GM19455 (cell line): Measurements from ENCODE around the gene ICA1L.
"Not testable (repeated sequence)": the region's sequence is repeated elsewhere in the genome, so short reads cannot be mapped to it uniquely, and the experiment has no call there.

Experiments
- ATAC-seq: cut with Tn5 transposase; IDR thresholded peaks from one replicate; pipeline ENCODE4 v1.9.1; 2021; ENCODE audit not compliant: unreplicated experiment

ICA1L gene

DNA sequence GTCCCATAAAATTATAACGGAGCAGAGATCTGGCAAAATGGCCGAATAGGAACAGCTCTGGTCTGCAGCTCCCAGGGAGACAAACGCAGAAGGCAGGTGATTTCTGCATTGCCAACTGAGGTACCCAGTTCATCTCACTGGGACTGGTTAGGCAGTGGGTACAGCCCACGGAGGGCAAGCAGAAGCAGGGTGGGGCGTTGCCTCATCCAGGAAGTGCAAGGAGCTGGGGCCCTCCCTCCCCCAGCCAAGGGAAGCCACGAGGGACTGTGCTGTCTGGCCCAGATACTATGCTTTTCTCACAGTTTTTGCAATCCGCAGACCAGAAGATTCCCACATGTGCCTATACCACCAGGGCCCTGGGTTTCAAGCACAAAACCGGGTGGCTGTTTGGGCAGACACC, 22.8 kb downstream of the ICA1L start:
- ATAC-seq = peak; percentile 63

- ATAC-seq = peak; percentile 77
Observed at GRCh38 chr2:202847693-202848524, 23.7 kb downstream of the ICA1L start.

DNA sequence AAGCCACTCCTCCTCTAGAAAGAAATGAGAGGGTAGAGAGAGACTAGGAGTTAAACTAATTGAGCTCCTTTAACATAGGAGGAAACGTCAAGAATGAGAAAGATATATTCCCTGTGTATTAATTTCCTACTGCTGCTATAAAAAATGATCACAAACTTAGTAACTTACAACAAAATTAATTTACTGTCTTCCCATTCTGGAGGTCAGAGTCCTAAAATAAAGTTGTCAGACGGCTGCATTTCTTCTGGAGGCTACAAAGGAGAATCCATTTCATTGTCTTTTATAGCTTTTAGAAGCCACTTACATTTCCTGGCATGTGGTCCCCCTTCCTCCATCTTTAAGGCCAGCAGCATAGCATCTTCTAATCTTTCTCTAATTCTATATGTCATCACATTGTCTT, 26.9 kb downstream of the ICA1L start:
- no peak for ATAC-seq

GRCh38 chr2:202842690-202843089, 28.9 kb downstream of the ICA1L start:
- ATAC-seq = no peak

DNA sequence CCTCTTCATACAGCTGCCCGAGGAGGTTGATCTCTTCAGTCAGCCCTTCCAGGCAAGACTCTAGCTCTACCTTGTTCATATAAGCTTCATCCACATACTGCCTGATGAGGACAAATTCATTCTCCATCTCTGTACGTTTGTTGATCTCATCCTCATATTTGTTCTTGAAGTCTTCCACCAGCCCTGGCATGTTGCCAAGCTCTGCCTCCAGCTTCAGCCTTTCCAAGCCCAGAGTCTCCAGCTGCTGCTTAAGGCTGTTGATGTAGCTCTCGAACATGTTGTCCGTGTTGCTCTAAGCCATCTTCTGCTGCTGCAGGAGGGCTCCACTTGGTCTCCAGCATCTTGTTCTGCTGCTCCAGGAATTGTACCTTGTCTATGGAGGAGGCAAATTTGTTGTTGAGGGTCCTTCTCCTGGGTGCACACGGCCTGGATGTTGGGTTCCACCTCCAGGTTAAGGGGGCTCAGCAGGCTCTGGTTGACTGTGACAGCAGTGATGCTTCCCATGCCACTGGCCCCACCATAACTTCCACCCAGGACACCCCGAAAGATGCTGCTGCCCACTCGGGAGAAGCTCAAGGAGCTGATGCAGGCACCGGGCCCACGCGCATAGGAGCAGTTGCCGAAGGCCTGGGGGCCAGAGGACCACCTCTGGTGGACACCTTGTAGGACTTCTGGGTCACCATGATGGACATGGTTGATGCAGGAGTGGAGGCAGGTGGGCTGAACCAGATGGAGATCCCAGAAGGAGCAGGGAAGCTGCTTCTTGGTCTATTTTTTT, 30.3 kb downstream of the ICA1L start:
- no peak for ATAC-seq

GRCh38 chr2:202831242-202832220, 40.0 kb downstream of the ICA1L start:
- no peak for ATAC-seq

GRCh38 chr2:202824901-202825300, 46.7 kb downstream of the ICA1L start:
- ATAC-seq = no peak

DNA sequence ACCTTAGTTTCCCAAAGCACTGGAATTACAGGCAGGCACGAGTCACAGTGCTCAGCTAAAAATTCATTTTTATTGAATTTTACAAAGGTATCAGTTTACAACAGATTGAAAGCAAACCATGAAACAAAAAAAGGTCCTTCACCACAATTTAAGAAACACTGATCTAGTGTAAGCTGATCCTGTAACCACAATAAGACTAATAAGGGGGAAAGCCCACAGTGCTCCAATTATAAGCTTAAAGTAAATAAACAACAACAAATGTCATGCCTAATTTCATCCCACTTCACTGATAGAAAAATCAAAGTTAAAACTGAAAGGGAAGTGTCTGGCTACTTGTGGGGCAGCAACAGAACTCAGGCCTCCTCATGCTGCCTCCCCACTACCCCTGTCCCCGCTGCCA, 49.2 kb downstream of the ICA1L start:
- ATAC-seq = no peak

GRCh38 chr2:202821206-202822160, 50.1 kb downstream of the ICA1L start:
- no peak for ATAC-seq

DNA sequence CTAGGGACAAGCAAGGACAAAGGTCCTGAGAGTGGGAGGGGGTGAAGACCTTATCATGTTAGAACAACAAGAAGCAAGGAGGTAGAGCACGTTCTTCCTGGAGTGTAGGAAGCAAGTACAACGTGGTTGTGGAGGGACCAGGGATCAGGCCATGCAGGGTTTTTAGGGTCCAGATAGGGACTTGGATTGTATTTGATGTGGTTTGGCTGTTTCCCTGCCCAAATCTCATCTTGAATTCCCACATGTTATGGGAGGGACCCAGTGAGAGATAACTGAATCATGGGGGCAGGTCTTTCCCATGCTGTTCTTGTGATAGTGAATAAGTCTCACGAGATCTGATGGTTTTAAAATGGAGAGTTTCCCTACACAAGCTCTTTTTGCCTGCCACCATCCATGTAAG, 53.2 kb downstream of the ICA1L start:
- ATAC-seq = no peak

- no peak for ATAC-seq
Observed at GRCh38 chr2:202817771-202818170, 53.8 kb downstream of the ICA1L start.

DNA sequence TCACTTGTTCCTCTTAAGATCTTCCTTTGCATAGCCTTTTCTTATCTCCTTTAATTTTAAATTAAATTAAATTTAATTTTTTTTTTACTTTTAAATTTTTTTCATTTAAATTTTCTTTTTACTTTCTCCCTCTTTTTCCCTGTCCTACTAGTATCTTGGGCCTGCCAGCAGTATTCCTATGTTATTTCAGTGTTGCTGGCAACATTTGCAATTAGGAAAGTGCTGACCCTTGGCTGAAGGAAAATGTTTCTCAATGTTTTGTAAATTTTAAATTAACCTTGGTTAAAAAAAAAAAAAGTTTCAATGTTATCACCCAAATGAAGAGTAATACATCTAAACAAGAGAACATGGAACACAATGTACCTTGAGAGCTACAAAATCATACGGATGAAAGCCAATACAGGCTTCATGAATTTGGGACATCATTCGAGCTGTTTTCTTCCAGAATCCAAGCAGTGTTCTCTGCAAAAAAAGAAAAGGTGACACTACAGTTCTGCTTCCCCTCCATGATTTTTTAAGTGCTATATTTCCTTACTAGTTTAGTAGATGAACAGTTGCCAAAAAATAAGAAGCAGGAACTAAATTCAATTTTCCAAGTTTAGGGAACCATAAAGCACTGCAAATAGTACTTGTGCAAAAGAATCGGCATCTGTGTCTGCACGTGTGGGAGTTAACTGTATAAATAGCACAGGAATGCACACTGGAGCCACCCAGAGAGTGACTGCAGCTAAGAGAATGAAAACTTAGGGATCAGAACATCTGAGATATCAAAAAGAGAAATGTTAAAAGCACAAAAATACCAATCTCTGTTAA, 55.8 kb downstream of the ICA1L start:
- no peak for ATAC-seq

- ATAC-seq = no peak
Observed at GRCh38 chr2:202814226-202814625, 57.3 kb downstream of the ICA1L start.

- ATAC-seq = no peak
Observed at GRCh38 chr2:202813387-202813786, 58.2 kb downstream of the ICA1L start.

- ATAC-seq = no peak
Observed at GRCh38 chr2:202808754-202809153, 62.8 kb downstream of the ICA1L start.

DNA sequence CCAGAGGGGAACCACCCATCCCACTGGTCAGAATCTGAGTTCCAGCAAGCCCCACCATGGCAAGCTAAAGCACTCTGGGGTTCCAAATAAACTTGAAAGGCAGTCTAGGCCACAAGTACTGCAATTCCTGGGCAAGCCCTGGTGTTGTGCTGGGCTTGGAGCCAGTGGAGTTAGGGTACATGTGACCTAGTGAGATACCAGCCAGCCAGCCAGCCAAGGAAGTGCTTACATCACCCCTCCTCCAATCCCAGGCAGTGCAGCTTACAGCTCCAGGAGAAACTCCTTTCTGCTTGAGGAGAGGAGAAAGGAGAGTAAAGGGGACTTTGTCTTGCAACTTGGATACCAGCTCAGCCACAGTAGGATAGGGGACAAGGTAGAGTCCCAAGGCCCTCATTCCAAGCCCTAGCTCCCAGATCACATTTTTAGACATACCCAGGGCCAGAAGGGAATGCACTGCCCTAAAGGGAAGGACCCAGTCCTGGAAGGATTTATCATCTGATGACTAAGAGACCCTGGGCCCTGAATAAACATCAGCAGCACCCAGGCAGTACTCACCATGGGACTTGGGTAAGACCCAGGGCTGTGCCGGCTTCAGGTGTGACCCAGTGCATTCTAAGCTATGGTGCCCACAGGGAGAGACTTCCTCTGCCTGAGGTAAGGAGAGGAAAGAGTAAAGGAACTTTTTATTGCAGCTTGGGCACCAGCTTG, 64.0 kb downstream of the ICA1L start:
- ATAC-seq = not testable (repeated sequence)

DNA sequence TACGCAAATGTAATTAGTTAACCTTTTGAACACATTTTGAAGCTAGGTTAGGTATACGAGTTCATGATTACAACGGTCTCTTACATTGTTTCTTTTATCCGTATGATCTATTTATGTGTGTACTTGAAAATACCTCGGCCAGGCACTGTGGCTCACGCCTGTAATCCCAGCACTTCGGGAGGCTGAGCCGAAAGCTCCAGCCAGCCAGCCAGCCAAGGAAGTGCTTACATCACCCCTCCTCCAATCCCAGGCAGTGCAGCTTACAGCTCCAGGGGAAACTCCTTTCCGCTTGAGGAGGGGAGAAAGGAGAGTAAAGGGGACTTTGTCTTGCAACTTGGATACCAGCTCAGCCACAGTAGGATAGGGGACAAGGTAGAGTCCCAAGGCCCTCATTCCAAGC, 65.7 kb downstream of the ICA1L start:
- ATAC-seq = not testable (repeated sequence)

GRCh38 chr2:202797944-202798343, 73.6 kb downstream of the ICA1L start:
- no peak for ATAC-seq
